OCI-LY7 (cell line): ENCODE data around the gene PXDC1. TPM values are rescaled to one million over a fixed set of nuclear protein-coding genes. Genes with fewer than 3 reads are reported as not detected.

Experiments used
- BruUV-seq: library from RNA; stranded (reverse); fragments of 400-500 nt; replicated peaks from 2 replicates; lab custom pipeline; 2021; lab: Mats Ljungman, UMichigan
- CTCF ChIA-PET: fragments of 300-600 bp; sonication (Branson Sonifier 250); formaldehyde crosslinking; loops from one replicate; lab custom pipeline; 2022; ENCODE audit warnings: antibody characterized with exemption; ENCODE audit not compliant: unreplicated experiment; lab: Charles Lee
- POLR2A ChIA-PET: fragments of 300-600 bp; sonication (Branson Sonifier 250); formaldehyde crosslinking; loops from one replicate; lab custom pipeline; 2022; ENCODE audit warnings: antibody characterized with exemption; lab: Charles Lee
- DNase-seq: peaks from one replicate; pipeline ENCODE4 v3.0.0-alpha.2; 2015; ENCODE audit warnings: low spot score
- H2AFZ ChIP-seq: fragments of 200-600 bp; sonication (generic), shearing (Covaris generic); 2 replicates; pipeline ENCODE4 v1.6.1; 2014; ENCODE audit warnings: mild to moderate bottlenecking, antibody characterized with exemption, low read length, moderate library complexity
- H3K27ac ChIP-seq: fragments of 200-600 bp; sonication (generic); 2 replicates; pipeline ENCODE4 v1.5.1; 2014; ENCODE audit warnings: mixed run types, low read depth, mild to moderate bottlenecking, moderate library complexity, low read length, inconsistent platforms; ENCODE audit not compliant: poor library complexity, severe bottlenecking
- H3K36me3 ChIP-seq: fragments of 200-600 bp; sonication (generic); 2 replicates; pipeline ENCODE4 v1.6.1; 2014; ENCODE audit warnings: mild to moderate bottlenecking, antibody characterized with exemption, low read length, moderate library complexity, mixed read lengths; ENCODE audit not compliant: insufficient read depth
- H3K4me1 ChIP-seq: fragments of 200-600 bp; sonication (generic); 2 replicates; pipeline ENCODE4 v1.5.1; 2014; ENCODE audit warnings: mild to moderate bottlenecking, low read length; ENCODE audit not compliant: insufficient read depth, poor library complexity, severe bottlenecking
- H3K4me2 ChIP-seq: fragments of 200-600 bp; sonication (generic); 2 replicates; pipeline ENCODE4 v1.6.1; 2014; ENCODE audit warnings: mild to moderate bottlenecking, low read length
- H3K4me3 ChIP-seq: fragments of 200-600 bp; sonication (generic); 2 replicates; pipeline ENCODE4 v1.5.1; 2014; ENCODE audit warnings: mild to moderate bottlenecking, low read depth, low read length; ENCODE audit not compliant: poor library complexity, severe bottlenecking
- H3K79me2 ChIP-seq: fragments of 200-600 bp; sonication (generic); 2 replicates; pipeline ENCODE4 v1.6.1; 2016; ENCODE audit warnings: low read depth, mild to moderate bottlenecking, low read length, moderate library complexity, mixed read lengths; ENCODE audit not compliant: insufficient read depth
- H3K9me2 ChIP-seq: fragments of 200-600 bp; sonication (generic); 2 replicates; pipeline ENCODE4 v1.6.1; 2016; ENCODE audit warnings: mild to moderate bottlenecking, low read length, mixed read lengths; ENCODE audit not compliant: insufficient read depth
- H3K9me3 ChIP-seq: fragments of 200-600 bp; sonication (generic); 2 replicates; pipeline ENCODE4 v1.6.1; 2014; ENCODE audit warnings: mild to moderate bottlenecking, mixed run types, low read length, mixed read lengths
- H4K20me1 ChIP-seq: fragments of 200-600 bp; sonication (generic); 2 replicates; pipeline ENCODE4 v1.6.1; 2014; ENCODE audit warnings: mild to moderate bottlenecking, antibody characterized with exemption, low read length, moderate library complexity, mixed read lengths; ENCODE audit not compliant: insufficient read depth
- CTCF ChIP-seq: fragments of 200-600 bp; sonication (generic); conservative IDR thresholded peaks from 2 replicates; pipeline ENCODE4 v1.5.1; 2014; ENCODE audit warnings: mild to moderate bottlenecking, antibody characterized with exemption, low read length, moderate library complexity, mixed read lengths
- EZH2phosphoT487 ChIP-seq: fragments of 200-600 bp; sonication (generic); IDR thresholded peaks from 2 replicates; pipeline ENCODE4 v1.6.1; 2018; ENCODE audit warnings: low read depth, borderline replicate concordance, mild to moderate bottlenecking, mixed run types, antibody characterized with exemption, low read length, moderate library complexity, mixed read lengths
- intact Hi-C: fragments of 100-400 bp; cut with micrococcal nuclease; formaldehyde crosslinking; loops from one replicate; pipeline ENCODE4 v1.10.0; 2022; ENCODE audit not compliant: unreplicated experiment
- total RNA-seq, 2 experiments: library from RNA; depleted of rRNA in 1 of 2; stranded (reverse); fragments of >200 nt in 1 of 2; shearing (Covaris generic) in 1 of 2; gene quantifications; 2 replicates each; pipeline ENCODE4 v1.2.3, GENCODE V29; 2014 to 2022

The PXDC1 gene
- total RNA-seq, 2 experiments from 2014 or later: not detected

GRCh38 chr6:3724451-3725144 lies 26.9 kb downstream of the PXDC1 start:
- DNase-seq: no peak
- Histone ChIP-seq H3K27ac (no peak overlapping the region), H3K9me2 (no peaks in the 10 kb centered on the region), H3K4me3 (no peak overlapping the region), H3K79me2 (no peaks in the 10 kb centered on the region), H3K4me1 (no peaks in the 10 kb centered on the region), H3K4me2 (no peak overlapping the region), H4K20me1 (no peaks in the 10 kb centered on the region), H3K9me3 (no peaks in the 10 kb centered on the region), H2AFZ (no peak overlapping the region), H3K36me3 (no peaks in the 10 kb centered on the region)
- no TSS peak for BruUV-seq
- intact Hi-C loops: no loop called here
- ChIA-PET CTCF (no interaction called here), POLR2A (no interaction called here)
- TF ChIP-seq CTCF (no peak), EZH2phosphoT487 (no peak)

- no peak for DNase-seq
- no peaks in the 10 kb centered on the region for H4K20me1 ChIP-seq
- intact Hi-C loops: no loop called here
- H2AFZ ChIP-seq: no peak overlapping the region
- no TSS peak for BruUV-seq
- H3K4me2 ChIP-seq: no peak overlapping the region
- H3K79me2 ChIP-seq: no peaks in the 10 kb centered on the region
- no peaks in the 10 kb centered on the region for H3K4me1 ChIP-seq
- CTCF ChIA-PET: no interaction called here
- no peaks in the 10 kb centered on the region for H3K9me2 ChIP-seq
- no peak overlapping the region for H3K27ac ChIP-seq
- no peaks in the 10 kb centered on the region for H3K36me3 ChIP-seq
- H3K4me3 ChIP-seq: no peak overlapping the region
- H3K9me3 ChIP-seq: no peaks in the 10 kb centered on the region
- POLR2A ChIA-PET: no interaction called here
- TF ChIP-seq EZH2phosphoT487: no peak
- no peak for TF ChIP-seq CTCF
Measured at GRCh38 chr6:3723966-3724365, 27.5 kb downstream of the PXDC1 start.

- Histone ChIP-seq H3K9me2 (no peaks in the 10 kb centered on the region), H4K20me1 (no peaks in the 10 kb centered on the region), H3K4me2 (no peak overlapping the region), H3K36me3 (no peaks in the 10 kb centered on the region), H3K9me3 (no peaks in the 10 kb centered on the region), H3K27ac (no peak overlapping the region), H3K4me3 (no peak overlapping the region), H2AFZ (no peak overlapping the region), H3K79me2 (no peaks in the 10 kb centered on the region), H3K4me1 (no peaks in the 10 kb centered on the region)
- no peak for TF ChIP-seq CTCF
- no peak for TF ChIP-seq EZH2phosphoT487
- intact Hi-C loops: no loop called here
- BruUV-seq: no TSS peak
- ChIA-PET POLR2A (no interaction called here), CTCF (interaction anchor here (0.6 kb wide), 1 partner anchor 437 kb away, joined by 10 read pairs; no protein-coding TSS in a partner anchor)
- DNase-seq: no peak
Measured at GRCh38 chr6:3723251-3723650, 28.3 kb downstream of the PXDC1 start.
